Measurements from ENCODE around the gene SEC14L5.
"Not testable (repeated sequence)": the region's sequence is repeated elsewhere in the genome, so short reads cannot be mapped to it uniquely, and the experiment has no call there.

The SEC14L5 gene

GRCh38 chr16:4942481-4942880 is 15.6 kb upstream of the SEC14L5 start:
- H3K27me3 ChIP-seq (ENCODE audit: low read depth, low read length) = no peaks in the 10 kb centered on the region
- H3K4me1 ChIP-seq (ENCODE audit: control insufficient read depth in 1 of 2, insufficient read depth in 2 of 2, low read length in 2 of 2) = peaks cover 3 to 40% of the 10 kb centered on the region in 2 donors
- H3K27ac ChIP-seq (ENCODE audit: low read length) = no peak overlapping the region
- H3K4me3 ChIP-seq (ENCODE audit: low read depth in 1 of 2, low read length in 2 of 2) = no peak overlapping the region
- no peaks in the 10 kb centered on the region for H3K9me3 ChIP-seq (ENCODE audit: control insufficient read depth in 1 of 2, low read length in 2 of 2)
- H3K36me3 ChIP-seq (ENCODE audit: control insufficient read depth in 1 of 2, insufficient read depth in 2 of 2, low read length in 2 of 2) = no peaks in the 10 kb centered on the region

- Histone ChIP-seq H3K9me3 (ENCODE audit: control insufficient read depth in 1 of 2, low read length in 2 of 2) (no peaks in the 10 kb centered on the region), H3K36me3 (ENCODE audit: control insufficient read depth in 1 of 2, insufficient read depth in 2 of 2, low read length in 2 of 2) (no peaks in the 10 kb centered on the region), H3K27me3 (ENCODE audit: low read depth, low read length) (no peaks in the 10 kb centered on the region), H3K4me1 (ENCODE audit: control insufficient read depth in 1 of 2, insufficient read depth in 2 of 2, low read length in 2 of 2) (peaks cover 3 to 38% of the 10 kb centered on the region in 2 donors), H3K4me3 (ENCODE audit: low read depth in 1 of 2, low read length in 2 of 2) (no peak overlapping the region), H3K27ac (ENCODE audit: low read length) (peak overlapping the region; percentile 54)
These were observed 13.5 kb upstream of the SEC14L5 start for GRCh38 chr16:4944333-4945281.

GRCh38 chr16:4945560-4946502 is 12.3 kb upstream of the SEC14L5 start:
- H3K27ac ChIP-seq (ENCODE audit: low read length) = no peak overlapping the region
- peaks cover 3 to 38% of the 10 kb centered on the region in 2 donors for H3K4me1 ChIP-seq (ENCODE audit: control insufficient read depth in 1 of 2, insufficient read depth in 2 of 2, low read length in 2 of 2)
- H3K27me3 ChIP-seq (ENCODE audit: low read depth, low read length) = no peaks in the 10 kb centered on the region
- no peaks in the 10 kb centered on the region for H3K36me3 ChIP-seq (ENCODE audit: control insufficient read depth in 1 of 2, insufficient read depth in 2 of 2, low read length in 2 of 2)
- no peak overlapping the region for H3K4me3 ChIP-seq (ENCODE audit: low read depth in 1 of 2, low read length in 2 of 2)
- H3K9me3 ChIP-seq (ENCODE audit: control insufficient read depth in 1 of 2, low read length in 2 of 2) = no peaks in the 10 kb centered on the region

- no peak overlapping the region for H3K4me3 ChIP-seq (ENCODE audit: low read depth in 1 of 2, low read length in 2 of 2)
- no peaks in the 10 kb centered on the region for H3K27me3 ChIP-seq (ENCODE audit: low read depth, low read length)
- no peaks in the 10 kb centered on the region for H3K36me3 ChIP-seq (ENCODE audit: control insufficient read depth in 1 of 2, insufficient read depth in 2 of 2, low read length in 2 of 2)
- H3K9me3 ChIP-seq (ENCODE audit: control insufficient read depth in 1 of 2, low read length in 2 of 2) = no peaks in the 10 kb centered on the region
- no peak overlapping the region for H3K27ac ChIP-seq (ENCODE audit: low read length)
- H3K4me1 ChIP-seq (ENCODE audit: control insufficient read depth in 1 of 2, insufficient read depth in 2 of 2, low read length in 2 of 2) = peaks cover 3 to 38% of the 10 kb centered on the region in 2 donors
These were observed 11.2 kb upstream of the SEC14L5 start for GRCh38 chr16:4946917-4947316.

- peaks cover 3 to 30% of the 10 kb centered on the region in 2 donors for H3K4me1 ChIP-seq (ENCODE audit: control insufficient read depth in 1 of 2, insufficient read depth in 2 of 2, low read length in 2 of 2)
- no peaks in the 10 kb centered on the region for H3K36me3 ChIP-seq (ENCODE audit: control insufficient read depth in 1 of 2, insufficient read depth in 2 of 2, low read length in 2 of 2)
- H3K4me3 ChIP-seq (ENCODE audit: low read depth in 1 of 2, low read length in 2 of 2) = no peak overlapping the region
- no peak overlapping the region for H3K27ac ChIP-seq (ENCODE audit: low read length)
- H3K27me3 ChIP-seq (ENCODE audit: low read depth, low read length) = no peaks in the 10 kb centered on the region
- no peaks in the 10 kb centered on the region for H3K9me3 ChIP-seq (ENCODE audit: control insufficient read depth in 1 of 2, low read length in 2 of 2)
These were observed 10.2 kb upstream of the SEC14L5 start for GRCh38 chr16:4947722-4948503.

- H3K9me3 ChIP-seq (ENCODE audit: control insufficient read depth in 1 of 2, low read length in 2 of 2) = no peaks in the 10 kb centered on the region
- peaks cover 3 to 18% of the 10 kb centered on the region in 2 donors for H3K4me1 ChIP-seq (ENCODE audit: control insufficient read depth in 1 of 2, insufficient read depth in 2 of 2, low read length in 2 of 2)
- no peaks in the 10 kb centered on the region for H3K36me3 ChIP-seq (ENCODE audit: control insufficient read depth in 1 of 2, insufficient read depth in 2 of 2, low read length in 2 of 2)
- H3K4me3 ChIP-seq (ENCODE audit: low read depth in 1 of 2, low read length in 2 of 2) = no peak overlapping the region
- no peak overlapping the region for H3K27ac ChIP-seq (ENCODE audit: low read length)
- no peaks in the 10 kb centered on the region for H3K27me3 ChIP-seq (ENCODE audit: low read depth, low read length)
These were observed 9.0 kb upstream of the SEC14L5 start for GRCh38 chr16:4948903-4949766.

GRCh38 chr16:4949986-4950385 is 8.1 kb upstream of the SEC14L5 start:
- no peaks in the 10 kb centered on the region for H3K9me3 ChIP-seq (ENCODE audit: control insufficient read depth in 1 of 2, low read length in 2 of 2)
- H3K4me3 ChIP-seq (ENCODE audit: low read depth in 1 of 2, low read length in 2 of 2) = no peak overlapping the region
- H3K4me1 ChIP-seq (ENCODE audit: control insufficient read depth in 1 of 2, insufficient read depth in 2 of 2, low read length in 2 of 2) = peaks cover 0 to 9% of the 10 kb centered on the region in 2 donors
- no peak overlapping the region for H3K27ac ChIP-seq (ENCODE audit: low read length)
- H3K27me3 ChIP-seq (ENCODE audit: low read depth, low read length) = no peaks in the 10 kb centered on the region
- H3K36me3 ChIP-seq (ENCODE audit: control insufficient read depth in 1 of 2, insufficient read depth in 2 of 2, low read length in 2 of 2) = no peaks in the 10 kb centered on the region

GRCh38 chr16:4951583-4951982 is 6.5 kb upstream of the SEC14L5 start:
- not testable (repeated sequence) for H3K36me3 ChIP-seq (ENCODE audit: control insufficient read depth in 1 of 2, insufficient read depth in 2 of 2, low read length in 2 of 2); H3K27ac ChIP-seq (ENCODE audit: low read length); H3K27me3 ChIP-seq (ENCODE audit: low read depth, low read length); H3K4me1 ChIP-seq (ENCODE audit: control insufficient read depth in 1 of 2, insufficient read depth in 2 of 2, low read length in 2 of 2); H3K4me3 ChIP-seq (ENCODE audit: low read depth in 1 of 2, low read length in 2 of 2); H3K9me3 ChIP-seq (ENCODE audit: control insufficient read depth in 1 of 2, low read length in 2 of 2)

GRCh38 chr16:4954714-4955113 is 3.4 kb upstream of the SEC14L5 start:
- H3K36me3 ChIP-seq (ENCODE audit: control insufficient read depth in 1 of 2, insufficient read depth in 2 of 2, low read length in 2 of 2) = no peaks in the 10 kb centered on the region
- no peak overlapping the region for H3K27ac ChIP-seq (ENCODE audit: low read length)
- no peaks in the 10 kb centered on the region for H3K27me3 ChIP-seq (ENCODE audit: low read depth, low read length)
- no peak overlapping the region for H3K4me3 ChIP-seq (ENCODE audit: low read depth in 1 of 2, low read length in 2 of 2)
- H3K9me3 ChIP-seq (ENCODE audit: control insufficient read depth in 1 of 2, low read length in 2 of 2) = no peaks in the 10 kb centered on the region
- H3K4me1 ChIP-seq (ENCODE audit: control insufficient read depth in 1 of 2, insufficient read depth in 2 of 2, low read length in 2 of 2) = peaks cover 0 to 21% of the 10 kb centered on the region in 2 donors

GRCh38 chr16:4957420-4957719 is 760 bp upstream of the SEC14L5 start:
- Histone ChIP-seq H3K4me1 (ENCODE audit: control insufficient read depth in 1 of 2, insufficient read depth in 2 of 2, low read length in 2 of 2) (peaks cover 0 to 21% of the 10 kb centered on the region in 2 donors), H3K9me3 (ENCODE audit: control insufficient read depth in 1 of 2, low read length in 2 of 2) (no peaks in the 10 kb centered on the region), H3K36me3 (ENCODE audit: control insufficient read depth in 1 of 2, insufficient read depth in 2 of 2, low read length in 2 of 2) (no peaks in the 10 kb centered on the region), H3K27ac (ENCODE audit: low read length) (peak overlapping the region; percentile 29), H3K4me3 (ENCODE audit: low read depth in 1 of 2, low read length in 2 of 2) (peak overlapping the region; percentile 50 to 81), H3K27me3 (ENCODE audit: low read depth, low read length) (no peaks in the 10 kb centered on the region)

Measured in muscle layer of duodenum (tissue), 2 donors.